Measurements from ENCODE around the gene RALB. TPM values are rescaled to one million over a fixed set of nuclear protein-coding genes. Genes with fewer than 3 reads are reported as not detected.

Gene RALB
- total and polyA plus RNA-seq, 2 donors (not counting 1 experiment from before 2014, with no cell fraction given) = 58.3 to 73.9 TPM

GRCh38 chr2:120343100-120343432, 90.4 kb downstream of the RALB start:
- Histone ChIP-seq H3K4me3 (replicated peaks in 1 of 4; ENCODE audit: control extremely low read depth in 1 of 4, insufficient read depth in 1 of 4, low read depth in 3 of 4, low read length in 4 of 4) (no peak overlapping the region), H3K36me3 (ENCODE audit: control insufficient read depth, insufficient read depth, low read length) (no peaks in the 10 kb centered on the region), H3K4me1 (ENCODE audit: control insufficient read depth, extremely low read depth, insufficient read depth, low read length) (no peaks in the 10 kb centered on the region), H3K27ac (ENCODE audit: insufficient read depth, low read length) (no peak overlapping the region), H3K4me2 (ENCODE audit: extremely low read depth, insufficient read depth, low read length) (no peak overlapping the region), H3K9me3 (ENCODE audit: control insufficient read depth, insufficient read depth, low read depth, low read length) (no peaks in the 10 kb centered on the region), H3K9ac (ENCODE audit: insufficient read depth, low read length) (no peak overlapping the region), H2AFZ (ENCODE audit: low read length) (no peak overlapping the region), H4K20me1 (ENCODE audit: control insufficient read depth, extremely low read depth, insufficient read depth, low read length) (no peaks in the 10 kb centered on the region), H3K27me3 (ENCODE audit: control insufficient read depth, insufficient read depth, low read length) (peaks cover 54% of the 10 kb centered on the region), H3K79me2 (ENCODE audit: control insufficient read depth, insufficient read depth, low read length) (no peaks in the 10 kb centered on the region)
- TF ChIP-seq EZH2 (IDR thresholded peaks at IDR 0.05; ENCODE audit: low read length, missing control alignments) = no peak
- no peak for TF ChIP-seq CTCF (conservative IDR thresholded peaks at IDR 0.05 in 1 of 2, IDR thresholded peaks at IDR 0.05 in 1 of 2; ENCODE audit: low read depth in 1 of 2, low read length in 2 of 2)
- DNase-seq (ENCODE audit: low read depth in 2 of 2) = no peak

- no peaks in the 10 kb centered on the region for H3K4me1 ChIP-seq (ENCODE audit: control insufficient read depth, extremely low read depth, insufficient read depth, low read length)
- no peaks in the 10 kb centered on the region for H3K9me3 ChIP-seq (ENCODE audit: control insufficient read depth, insufficient read depth, low read depth, low read length)
- no peak overlapping the region for H2AFZ ChIP-seq (ENCODE audit: low read length)
- no peak overlapping the region for H3K9ac ChIP-seq (ENCODE audit: insufficient read depth, low read length)
- peak; percentile 67 to 75 for DNase-seq (ENCODE audit: low read depth in 2 of 2)
- peaks cover 57% of the 10 kb centered on the region for H3K27me3 ChIP-seq (ENCODE audit: control insufficient read depth, insufficient read depth, low read length)
- H3K4me2 ChIP-seq (ENCODE audit: extremely low read depth, insufficient read depth, low read length) = peak overlapping the region; percentile 64
- no peaks in the 10 kb centered on the region for H3K79me2 ChIP-seq (ENCODE audit: control insufficient read depth, insufficient read depth, low read length)
- H3K36me3 ChIP-seq (ENCODE audit: control insufficient read depth, insufficient read depth, low read length) = no peaks in the 10 kb centered on the region
- no peak overlapping the region for H3K27ac ChIP-seq (ENCODE audit: insufficient read depth, low read length)
- H3K4me3 ChIP-seq (replicated peaks in 1 of 4; ENCODE audit: control extremely low read depth in 1 of 4, insufficient read depth in 1 of 4, low read depth in 3 of 4, low read length in 4 of 4) = no peak overlapping the region
- TF ChIP-seq CTCF (conservative IDR thresholded peaks at IDR 0.05 in 1 of 2, IDR thresholded peaks at IDR 0.05 in 1 of 2; ENCODE audit: low read depth in 1 of 2, low read length in 2 of 2) (peak; percentile 64 to 86), EZH2 (IDR thresholded peaks at IDR 0.05; ENCODE audit: low read length, missing control alignments) (peak; percentile 91)
- no peaks in the 10 kb centered on the region for H4K20me1 ChIP-seq (ENCODE audit: control insufficient read depth, extremely low read depth, insufficient read depth, low read length)
These were observed 90.9 kb downstream of the RALB start for GRCh38 chr2:120343433-120344105.

Other genes with a start within 250 kb of the RALB start
- gene EPB41L5, start 239.8 kb upstream of the RALB start, total RNA-seq = 16.2 and 16.7 TPM in 2 replicates
- gene EPB41L5, start 239.8 kb upstream of the RALB start, polyA plus RNA-seq = 10.6 and 11.6 TPM in 2 replicates
- gene TMEM185B, start 29.5 kb upstream of the RALB start, total RNA-seq = 25.2 and 25.9 TPM in 2 replicates
- 28.8 and 35.1 TPM in 2 replicates for gene TMEM185B, start 29.5 kb upstream of the RALB start, polyA plus RNA-seq
- gene INHBB, start 93.3 kb downstream of the RALB start, total RNA-seq = under 0.01 TPM in 1 of 2 replicates, not detected in the other
- gene INHBB, start 93.3 kb downstream of the RALB start, polyA plus RNA-seq = 0.01 TPM in 1 of 2 replicates, not detected in the other